Measurements from ENCODE around the gene JAG2. TPM values are rescaled to one million over a fixed set of nuclear protein-coding genes. Genes with fewer than 3 reads are reported as not detected.

The JAG2 gene
- total RNA-seq, 1 experiment from 2014 or later, result 12.2 TPM

DNA sequence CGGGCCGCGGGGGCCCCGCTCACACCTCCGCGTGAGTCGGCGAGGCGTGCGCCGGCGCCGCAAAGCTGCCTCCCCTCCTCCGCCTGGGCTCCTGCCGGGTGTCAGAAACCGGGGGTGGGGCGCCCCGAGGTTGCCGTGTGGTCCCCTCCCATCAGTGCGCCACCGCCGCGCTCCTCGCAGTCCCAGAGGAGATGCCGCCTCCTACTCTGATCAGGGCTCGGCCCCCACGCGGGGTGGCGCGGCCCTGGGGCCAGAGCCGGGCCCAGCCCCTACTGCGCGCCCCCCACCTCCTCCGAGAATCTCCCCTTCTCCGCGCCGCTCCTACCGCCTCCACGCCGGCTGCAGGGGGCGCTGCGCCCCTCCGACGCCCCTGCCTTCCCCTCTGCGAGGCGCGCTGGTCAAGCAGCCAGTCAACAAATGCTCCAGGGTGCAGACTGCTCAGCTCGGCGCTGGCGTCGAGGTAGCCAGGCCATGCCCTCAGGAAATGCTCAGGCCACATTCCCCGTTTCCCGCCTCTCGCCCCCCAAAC, 467 bp upstream of the JAG2 start (continued):
- TF ChIP-seq NFYB (CRISPR knock-in tag; conservative IDR thresholded peaks at IDR 0.05; ENCODE audit: low read depth) (no peak; the same call in 1 of the 2 replicates), NFE2L1 (CRISPR knock-in tag; IDR thresholded peaks at IDR 0.05) (no peak), FOXP1 (CRISPR knock-in tag; IDR thresholded peaks at IDR 0.05; ENCODE audit: borderline replicate concordance) (0 out of 2 replicates have a peak, but pooled peaks have one; percentile 30), MAX (CRISPR knock-in tag; IDR thresholded peaks at IDR 0.05) (no peak; the same call in 1 of the 2 replicates), TEAD4 (CRISPR knock-in tag; IDR thresholded peaks at IDR 0.05) (0 out of 2 replicates have a peak, but pooled peaks have one; percentile 31), ZNF281 (CRISPR knock-in tag; IDR thresholded peaks at IDR 0.05) (no peak), ELF4 (CRISPR knock-in tag; IDR thresholded peaks at IDR 0.05; ENCODE audit: low read depth) (no peak), ERG (CRISPR knock-in tag; IDR thresholded peaks at IDR 0.05) (no peak), PRDM15 (CRISPR knock-in tag; IDR thresholded peaks at IDR 0.05) (no peak), ATF1 (CRISPR knock-in tag; IDR thresholded peaks at IDR 0.05) (no peak), SMAD4 (CRISPR knock-in tag; IDR thresholded peaks at IDR 0.05) (no peak), MLX (CRISPR knock-in tag; IDR thresholded peaks at IDR 0.05) (no peak), PRRX2 (CRISPR knock-in tag; IDR thresholded peaks at IDR 0.05) (no peak), ZNF671 (CRISPR knock-in tag; IDR thresholded peaks at IDR 0.05) (no peak), ZNF263 (CRISPR knock-in tag; IDR thresholded peaks at IDR 0.05; ENCODE audit: low read depth) (no peak), NFATC4 (CRISPR knock-in tag; IDR thresholded peaks at IDR 0.05) (no peak)
- TF ChIP-seq, protein P1, sequence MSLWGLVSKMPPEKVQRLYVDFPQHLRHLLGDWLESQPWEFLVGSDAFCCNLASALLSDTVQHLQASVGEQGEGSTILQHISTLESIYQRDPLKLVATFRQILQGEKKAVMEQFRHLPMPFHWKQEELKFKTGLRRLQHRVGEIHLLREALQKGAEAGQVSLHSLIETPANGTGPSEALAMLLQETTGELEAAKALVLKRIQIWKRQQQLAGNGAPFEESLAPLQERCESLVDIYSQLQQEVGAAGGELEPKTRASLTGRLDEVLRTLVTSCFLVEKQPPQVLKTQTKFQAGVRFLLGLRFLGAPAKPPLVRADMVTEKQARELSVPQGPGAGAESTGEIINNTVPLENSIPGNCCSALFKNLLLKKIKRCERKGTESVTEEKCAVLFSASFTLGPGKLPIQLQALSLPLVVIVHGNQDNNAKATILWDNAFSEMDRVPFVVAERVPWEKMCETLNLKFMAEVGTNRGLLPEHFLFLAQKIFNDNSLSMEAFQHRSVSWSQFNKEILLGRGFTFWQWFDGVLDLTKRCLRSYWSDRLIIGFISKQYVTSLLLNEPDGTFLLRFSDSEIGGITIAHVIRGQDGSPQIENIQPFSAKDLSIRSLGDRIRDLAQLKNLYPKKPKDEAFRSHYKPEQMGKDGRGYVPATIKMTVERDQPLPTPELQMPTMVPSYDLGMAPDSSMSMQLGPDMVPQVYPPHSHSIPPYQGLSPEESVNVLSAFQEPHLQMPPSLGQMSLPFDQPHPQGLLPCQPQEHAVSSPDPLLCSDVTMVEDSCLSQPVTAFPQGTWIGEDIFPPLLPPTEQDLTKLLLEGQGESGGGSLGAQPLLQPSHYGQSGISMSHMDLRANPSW (CRISPR knock-in tag; conservative IDR thresholded peaks at IDR 0.05; ENCODE audit: low read depth), result no peak
- TF ChIP-seq, protein P2, sequence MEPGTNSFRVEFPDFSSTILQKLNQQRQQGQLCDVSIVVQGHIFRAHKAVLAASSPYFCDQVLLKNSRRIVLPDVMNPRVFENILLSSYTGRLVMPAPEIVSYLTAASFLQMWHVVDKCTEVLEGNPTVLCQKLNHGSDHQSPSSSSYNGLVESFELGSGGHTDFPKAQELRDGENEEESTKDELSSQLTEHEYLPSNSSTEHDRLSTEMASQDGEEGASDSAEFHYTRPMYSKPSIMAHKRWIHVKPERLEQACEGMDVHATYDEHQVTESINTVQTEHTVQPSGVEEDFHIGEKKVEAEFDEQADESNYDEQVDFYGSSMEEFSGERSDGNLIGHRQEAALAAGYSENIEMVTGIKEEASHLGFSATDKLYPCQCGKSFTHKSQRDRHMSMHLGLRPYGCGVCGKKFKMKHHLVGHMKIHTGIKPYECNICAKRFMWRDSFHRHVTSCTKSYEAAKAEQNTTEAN (CRISPR knock-in tag; IDR thresholded peaks at IDR 0.05), result no peak
- TF ChIP-seq, protein P3, sequence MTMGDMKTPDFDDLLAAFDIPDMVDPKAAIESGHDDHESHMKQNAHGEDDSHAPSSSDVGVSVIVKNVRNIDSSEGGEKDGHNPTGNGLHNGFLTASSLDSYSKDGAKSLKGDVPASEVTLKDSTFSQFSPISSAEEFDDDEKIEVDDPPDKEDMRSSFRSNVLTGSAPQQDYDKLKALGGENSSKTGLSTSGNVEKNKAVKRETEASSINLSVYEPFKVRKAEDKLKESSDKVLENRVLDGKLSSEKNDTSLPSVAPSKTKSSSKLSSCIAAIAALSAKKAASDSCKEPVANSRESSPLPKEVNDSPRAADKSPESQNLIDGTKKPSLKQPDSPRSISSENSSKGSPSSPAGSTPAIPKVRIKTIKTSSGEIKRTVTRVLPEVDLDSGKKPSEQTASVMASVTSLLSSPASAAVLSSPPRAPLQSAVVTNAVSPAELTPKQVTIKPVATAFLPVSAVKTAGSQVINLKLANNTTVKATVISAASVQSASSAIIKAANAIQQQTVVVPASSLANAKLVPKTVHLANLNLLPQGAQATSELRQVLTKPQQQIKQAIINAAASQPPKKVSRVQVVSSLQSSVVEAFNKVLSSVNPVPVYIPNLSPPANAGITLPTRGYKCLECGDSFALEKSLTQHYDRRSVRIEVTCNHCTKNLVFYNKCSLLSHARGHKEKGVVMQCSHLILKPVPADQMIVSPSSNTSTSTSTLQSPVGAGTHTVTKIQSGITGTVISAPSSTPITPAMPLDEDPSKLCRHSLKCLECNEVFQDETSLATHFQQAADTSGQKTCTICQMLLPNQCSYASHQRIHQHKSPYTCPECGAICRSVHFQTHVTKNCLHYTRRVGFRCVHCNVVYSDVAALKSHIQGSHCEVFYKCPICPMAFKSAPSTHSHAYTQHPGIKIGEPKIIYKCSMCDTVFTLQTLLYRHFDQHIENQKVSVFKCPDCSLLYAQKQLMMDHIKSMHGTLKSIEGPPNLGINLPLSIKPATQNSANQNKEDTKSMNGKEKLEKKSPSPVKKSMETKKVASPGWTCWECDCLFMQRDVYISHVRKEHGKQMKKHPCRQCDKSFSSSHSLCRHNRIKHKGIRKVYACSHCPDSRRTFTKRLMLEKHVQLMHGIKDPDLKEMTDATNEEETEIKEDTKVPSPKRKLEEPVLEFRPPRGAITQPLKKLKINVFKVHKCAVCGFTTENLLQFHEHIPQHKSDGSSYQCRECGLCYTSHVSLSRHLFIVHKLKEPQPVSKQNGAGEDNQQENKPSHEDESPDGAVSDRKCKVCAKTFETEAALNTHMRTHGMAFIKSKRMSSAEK (CRISPR knock-in tag; IDR thresholded peaks at IDR 0.05; ENCODE audit: borderline replicate concordance), result no peak
- TF ChIP-seq, protein P4, sequence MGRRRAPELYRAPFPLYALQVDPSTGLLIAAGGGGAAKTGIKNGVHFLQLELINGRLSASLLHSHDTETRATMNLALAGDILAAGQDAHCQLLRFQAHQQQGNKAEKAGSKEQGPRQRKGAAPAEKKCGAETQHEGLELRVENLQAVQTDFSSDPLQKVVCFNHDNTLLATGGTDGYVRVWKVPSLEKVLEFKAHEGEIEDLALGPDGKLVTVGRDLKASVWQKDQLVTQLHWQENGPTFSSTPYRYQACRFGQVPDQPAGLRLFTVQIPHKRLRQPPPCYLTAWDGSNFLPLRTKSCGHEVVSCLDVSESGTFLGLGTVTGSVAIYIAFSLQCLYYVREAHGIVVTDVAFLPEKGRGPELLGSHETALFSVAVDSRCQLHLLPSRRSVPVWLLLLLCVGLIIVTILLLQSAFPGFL (CRISPR knock-in tag; IDR thresholded peaks at IDR 0.05; ENCODE audit: borderline replicate concordance), result no peak

Measured in WTC11 (cell line).